Measurements from ENCODE around the gene LHFPL2. TPM values are rescaled to one million over a fixed set of nuclear protein-coding genes. Genes with fewer than 3 reads are reported as not detected.

LHFPL2 gene
- total RNA-seq, 2 donors from 2014 or later, result 13.7 to 40.4 TPM

- no peaks in the 10 kb centered on the region for H3K9me3 ChIP-seq
- peak overlapping the region; percentile 56 to 57 for H3K27ac ChIP-seq
- WGBS, result 83% methylated on average over 8 of the region's 8 CpGs
- H3K36me3 ChIP-seq, result no peaks in the 10 kb centered on the region
- H3K4me3 ChIP-seq, result no peak overlapping the region
- TF ChIP-seq POLR2AphosphoS5 (IDR thresholded peaks at IDR 0.05) (no peak), CTCF (IDR thresholded peaks at IDR 0.05) (no peak), POLR2A (IDR thresholded peaks at IDR 0.05) (no peak)
- no peaks in the 10 kb centered on the region for H3K27me3 ChIP-seq (replicated peaks; ENCODE audit: insufficient read depth)
- H3K4me1 ChIP-seq (replicated peaks), result no peaks in the 10 kb centered on the region
- intact Hi-C loops (cut with DNase I), result loop anchor here (10.0 kb wide), 1 partner anchor 368 kb away; no protein-coding TSS in a partner anchor
- no peak for DNase-seq (ENCODE audit: low spot score)
These were observed 102.1 kb downstream of the LHFPL2 start for GRCh38 chr5:78546276-78546996.

- no peak overlapping the region for H3K27ac ChIP-seq
- intact Hi-C loops (cut with DNase I), result loop anchor here (10.0 kb wide), 1 partner anchor 369 kb away; no protein-coding TSS in a partner anchor
- no peaks in the 10 kb centered on the region for H3K36me3 ChIP-seq
- TF ChIP-seq POLR2AphosphoS5 (IDR thresholded peaks at IDR 0.05), result no peak
- no peak for TF ChIP-seq POLR2A (IDR thresholded peaks at IDR 0.05)
- no peak for TF ChIP-seq CTCF (IDR thresholded peaks at IDR 0.05)
- no peaks in the 10 kb centered on the region for H3K9me3 ChIP-seq
- DNase-seq (ENCODE audit: low spot score), result no peak
- no peaks in the 10 kb centered on the region for H3K27me3 ChIP-seq (replicated peaks; ENCODE audit: insufficient read depth)
- no peaks in the 10 kb centered on the region for H3K4me1 ChIP-seq (replicated peaks)
- H3K4me3 ChIP-seq, result no peak overlapping the region
- WGBS, result 93% methylated on average over 7 of the region's 7 CpGs
These were observed 103.2 kb downstream of the LHFPL2 start for GRCh38 chr5:78545406-78545805.

GRCh38 chr5:78544561-78545201 is 103.9 kb downstream of the LHFPL2 start:
- no peak for DNase-seq (ENCODE audit: low spot score)
- Histone ChIP-seq H3K27me3 (replicated peaks; ENCODE audit: insufficient read depth) (no peaks in the 10 kb centered on the region), H3K9me3 (no peaks in the 10 kb centered on the region), H3K27ac (no peak overlapping the region), H3K4me1 (replicated peaks) (no peaks in the 10 kb centered on the region), H3K4me3 (no peak overlapping the region), H3K36me3 (no peaks in the 10 kb centered on the region)
- WGBS, result 85% methylated on average over 14 of the region's 14 CpGs
- TF ChIP-seq POLR2AphosphoS5 (IDR thresholded peaks at IDR 0.05) (no peak), CTCF (IDR thresholded peaks at IDR 0.05) (no peak), POLR2A (IDR thresholded peaks at IDR 0.05) (no peak)
- intact Hi-C loops (cut with DNase I), result loop anchor here (5.0 to 10.0 kb wide), 2 partner anchors 77 to 370 kb away; no protein-coding TSS in a partner anchor

GRCh38 chr5:78543916-78544315 is 104.7 kb downstream of the LHFPL2 start:
- no peaks in the 10 kb centered on the region for H3K36me3 ChIP-seq
- intact Hi-C loops (cut with DNase I), result loop anchor here (5.0 to 10.0 kb wide), 2 partner anchors 77 to 371 kb away; no protein-coding TSS in a partner anchor
- H3K27ac ChIP-seq, result no peak overlapping the region
- H3K9me3 ChIP-seq, result no peaks in the 10 kb centered on the region
- no peak for DNase-seq (ENCODE audit: low spot score)
- TF ChIP-seq POLR2A (IDR thresholded peaks at IDR 0.05) (no peak), CTCF (IDR thresholded peaks at IDR 0.05) (no peak), POLR2AphosphoS5 (IDR thresholded peaks at IDR 0.05) (no peak)
- H3K4me1 ChIP-seq (replicated peaks), result no peaks in the 10 kb centered on the region
- H3K27me3 ChIP-seq (replicated peaks; ENCODE audit: insufficient read depth), result no peaks in the 10 kb centered on the region
- 58% methylated on average over 1 of the region's 1 CpG for WGBS
- H3K4me3 ChIP-seq, result no peak overlapping the region

All from prostate gland (tissue), 2 donors.